ENCODE measurements around the gene SLC4A5.

The SLC4A5 gene

GRCh38 chr2:74253971-74254310, 89.3 kb downstream of the SLC4A5 start:
- no peak overlapping the region for H3K4me3 ChIP-seq (ENCODE audit: low read depth, low read length)
- no peak overlapping the region for H3K4ac ChIP-seq (ENCODE audit: low read depth, low read length)
- H4K91ac ChIP-seq (ENCODE audit: low read depth, low read length), result no peak overlapping the region
- H3K9me3 ChIP-seq (ENCODE audit: insufficient read depth, low read depth, low read length), result peaks cover 1% of the 10 kb centered on the region
- H3K79me2 ChIP-seq (ENCODE audit: control insufficient read depth, insufficient read depth, low read length, poor library complexity), result no peaks in the 10 kb centered on the region
- no peaks in the 10 kb centered on the region for H3K27me3 ChIP-seq (ENCODE audit: insufficient read depth, low read length)
- H2BK120ac ChIP-seq (ENCODE audit: insufficient read depth, low read length, poor library complexity), result no peak overlapping the region
- H4K8ac ChIP-seq (ENCODE audit: low read depth, low read length), result no peak overlapping the region
- H2AFZ ChIP-seq (ENCODE audit: insufficient read depth, low read length, poor library complexity), result no peak overlapping the region
- no peak for DNase-seq
- H3K9ac ChIP-seq (ENCODE audit: low read length), result no peak overlapping the region
- no peaks in the 10 kb centered on the region for H3K36me3 ChIP-seq (ENCODE audit: control insufficient read depth in 1 of 2, insufficient read depth in 2 of 2, low read length in 2 of 2)
- no CpG with 5 or more reads among the region's 4 CpGs for WGBS (ENCODE audit: extremely low coverage, insufficient coverage, insufficient read length)
- no peak overlapping the region for H2BK12ac ChIP-seq (ENCODE audit: low read length)
- no peak overlapping the region for H2AK5ac ChIP-seq (ENCODE audit: low read length)
- no peaks in the 10 kb centered on the region for H3K79me1 ChIP-seq (ENCODE audit: low read length)
- no peaks in the 10 kb centered on the region for H3K4me1 ChIP-seq (ENCODE audit: control insufficient read depth in 1 of 2, insufficient read depth in 2 of 2, low read length in 2 of 2)
- no peak overlapping the region for H3K27ac ChIP-seq (ENCODE audit: low read depth, low read length)
- no peak overlapping the region for H3K18ac ChIP-seq (ENCODE audit: low read length)
- H3K23ac ChIP-seq (ENCODE audit: low read length), result no peak overlapping the region
- H2BK5ac ChIP-seq (ENCODE audit: low read depth, low read length, poor library complexity), result no peak overlapping the region
- H3K14ac ChIP-seq (ENCODE audit: low read length), result no peak overlapping the region
- no peak overlapping the region for H4K12ac ChIP-seq (ENCODE audit: low read depth, low read length)
- no peak overlapping the region for H3K4me2 ChIP-seq (ENCODE audit: low read length)

- no peak overlapping the region for H2BK5ac ChIP-seq (ENCODE audit: low read depth, low read length, poor library complexity)
- no peak overlapping the region for H3K18ac ChIP-seq (ENCODE audit: low read length)
- H3K4me2 ChIP-seq (ENCODE audit: low read length), result no peak overlapping the region
- WGBS (ENCODE audit: extremely low coverage, insufficient coverage, insufficient read length), result no CpG with 5 or more reads among the region's 7 CpGs
- H3K36me3 ChIP-seq (ENCODE audit: control insufficient read depth in 1 of 2, insufficient read depth in 2 of 2, low read length in 2 of 2), result no peaks in the 10 kb centered on the region
- no peak overlapping the region for H3K27ac ChIP-seq (ENCODE audit: low read depth, low read length)
- no peak overlapping the region for H4K12ac ChIP-seq (ENCODE audit: low read depth, low read length)
- no peaks in the 10 kb centered on the region for H3K79me1 ChIP-seq (ENCODE audit: low read length)
- H3K4ac ChIP-seq (ENCODE audit: low read depth, low read length), result no peak overlapping the region
- H2AK5ac ChIP-seq (ENCODE audit: low read length), result no peak overlapping the region
- DNase-seq, result no peak
- no peak overlapping the region for H3K23ac ChIP-seq (ENCODE audit: low read length)
- H3K14ac ChIP-seq (ENCODE audit: low read length), result no peak overlapping the region
- H3K9me3 ChIP-seq (ENCODE audit: insufficient read depth, low read depth, low read length), result peaks cover 1% of the 10 kb centered on the region
- H2BK12ac ChIP-seq (ENCODE audit: low read length), result no peak overlapping the region
- no peaks in the 10 kb centered on the region for H3K4me1 ChIP-seq (ENCODE audit: control insufficient read depth in 1 of 2, insufficient read depth in 2 of 2, low read length in 2 of 2)
- no peaks in the 10 kb centered on the region for H3K27me3 ChIP-seq (ENCODE audit: insufficient read depth, low read length)
- H3K79me2 ChIP-seq (ENCODE audit: control insufficient read depth, insufficient read depth, low read length, poor library complexity), result no peaks in the 10 kb centered on the region
- H2BK120ac ChIP-seq (ENCODE audit: insufficient read depth, low read length, poor library complexity), result no peak overlapping the region
- no peak overlapping the region for H4K91ac ChIP-seq (ENCODE audit: low read depth, low read length)
- H4K8ac ChIP-seq (ENCODE audit: low read depth, low read length), result no peak overlapping the region
- no peak overlapping the region for H3K4me3 ChIP-seq (ENCODE audit: low read depth, low read length)
- no peak overlapping the region for H3K9ac ChIP-seq (ENCODE audit: low read length)
- no peak overlapping the region for H2AFZ ChIP-seq (ENCODE audit: insufficient read depth, low read length, poor library complexity)
These were observed 89.8 kb downstream of the SLC4A5 start for GRCh38 chr2:74253306-74253970.

- Histone ChIP-seq H4K91ac (ENCODE audit: low read depth, low read length) (no peak overlapping the region), H3K14ac (ENCODE audit: low read length) (no peak overlapping the region), H4K12ac (ENCODE audit: low read depth, low read length) (no peak overlapping the region), H2AK5ac (ENCODE audit: low read length) (no peak overlapping the region), H3K23ac (ENCODE audit: low read length) (no peak overlapping the region), H3K27me3 (ENCODE audit: insufficient read depth, low read length) (no peaks in the 10 kb centered on the region), H3K9me3 (ENCODE audit: insufficient read depth, low read depth, low read length) (peaks cover 1% of the 10 kb centered on the region), H3K4ac (ENCODE audit: low read depth, low read length) (no peak overlapping the region), H3K18ac (ENCODE audit: low read length) (no peak overlapping the region), H2BK12ac (ENCODE audit: low read length) (no peak overlapping the region), H3K79me1 (ENCODE audit: low read length) (no peaks in the 10 kb centered on the region), H3K9ac (ENCODE audit: low read length) (no peak overlapping the region), H3K4me1 (ENCODE audit: control insufficient read depth in 1 of 2, insufficient read depth in 2 of 2, low read length in 2 of 2) (no peaks in the 10 kb centered on the region), H3K36me3 (ENCODE audit: control insufficient read depth in 1 of 2, insufficient read depth in 2 of 2, low read length in 2 of 2) (no peaks in the 10 kb centered on the region), H3K4me2 (ENCODE audit: low read length) (no peak overlapping the region), H4K8ac (ENCODE audit: low read depth, low read length) (no peak overlapping the region), H3K79me2 (ENCODE audit: control insufficient read depth, insufficient read depth, low read length, poor library complexity) (no peaks in the 10 kb centered on the region), H3K4me3 (ENCODE audit: low read depth, low read length) (no peak overlapping the region), H2AFZ (ENCODE audit: insufficient read depth, low read length, poor library complexity) (no peak overlapping the region), H2BK5ac (ENCODE audit: low read depth, low read length, poor library complexity) (no peak overlapping the region), H2BK120ac (ENCODE audit: insufficient read depth, low read length, poor library complexity) (no peak overlapping the region), H3K27ac (ENCODE audit: low read depth, low read length) (no peak overlapping the region)
- DNase-seq, result no peak
- WGBS (ENCODE audit: extremely low coverage, insufficient coverage, insufficient read length), result no CpG with 5 or more reads among the region's 9 CpGs
These were observed 90.4 kb downstream of the SLC4A5 start for GRCh38 chr2:74252862-74253261.

- no peaks in the 10 kb centered on the region for H3K36me3 ChIP-seq (ENCODE audit: control insufficient read depth in 1 of 2, insufficient read depth in 2 of 2, low read length in 2 of 2)
- H4K91ac ChIP-seq (ENCODE audit: low read depth, low read length), result no peak overlapping the region
- no peak overlapping the region for H4K8ac ChIP-seq (ENCODE audit: low read depth, low read length)
- no peak overlapping the region for H3K23ac ChIP-seq (ENCODE audit: low read length)
- no peak overlapping the region for H2BK12ac ChIP-seq (ENCODE audit: low read length)
- no peak overlapping the region for H4K12ac ChIP-seq (ENCODE audit: low read depth, low read length)
- H3K4ac ChIP-seq (ENCODE audit: low read depth, low read length), result no peak overlapping the region
- H2AK5ac ChIP-seq (ENCODE audit: low read length), result no peak overlapping the region
- H2AFZ ChIP-seq (ENCODE audit: insufficient read depth, low read length, poor library complexity), result no peak overlapping the region
- H3K14ac ChIP-seq (ENCODE audit: low read length), result no peak overlapping the region
- no peaks in the 10 kb centered on the region for H3K4me1 ChIP-seq (ENCODE audit: control insufficient read depth in 1 of 2, insufficient read depth in 2 of 2, low read length in 2 of 2)
- no peaks in the 10 kb centered on the region for H3K79me1 ChIP-seq (ENCODE audit: low read length)
- no peak overlapping the region for H3K9ac ChIP-seq (ENCODE audit: low read length)
- no peak overlapping the region for H2BK120ac ChIP-seq (ENCODE audit: insufficient read depth, low read length, poor library complexity)
- DNase-seq, result no peak
- no peaks in the 10 kb centered on the region for H3K27me3 ChIP-seq (ENCODE audit: insufficient read depth, low read length)
- H3K27ac ChIP-seq (ENCODE audit: low read depth, low read length), result no peak overlapping the region
- H3K4me3 ChIP-seq (ENCODE audit: low read depth, low read length), result no peak overlapping the region
- no peaks in the 10 kb centered on the region for H3K9me3 ChIP-seq (ENCODE audit: insufficient read depth, low read depth, low read length)
- H3K18ac ChIP-seq (ENCODE audit: low read length), result no peak overlapping the region
- H3K79me2 ChIP-seq (ENCODE audit: control insufficient read depth, insufficient read depth, low read length, poor library complexity), result no peaks in the 10 kb centered on the region
- no CpG with 5 or more reads among the region's 10 CpGs for WGBS (ENCODE audit: extremely low coverage, insufficient coverage, insufficient read length)
- H3K4me2 ChIP-seq (ENCODE audit: low read length), result no peak overlapping the region
- H2BK5ac ChIP-seq (ENCODE audit: low read depth, low read length, poor library complexity), result no peak overlapping the region
These were observed 91.2 kb downstream of the SLC4A5 start for GRCh38 chr2:74252036-74252435.

Data from trophoblast cell (in vitro differentiated cells and primary cell).